ENCODE measurements around the gene ZNF722. TPM values are rescaled to one million over a fixed set of nuclear protein-coding genes. Genes with fewer than 3 reads are reported as not detected.

ZNF722 gene
- total and polyA plus RNA-seq, 2 donors from 2014 or later, result not detected

GRCh38 chr7:64046041-64046389, 47.4 kb downstream of the ZNF722 start:
- FAIRE-seq (no peak), DNase-seq (no peak)
- Histone ChIP-seq H3K27ac (ENCODE audit: low read depth in 2 of 2, low read length in 2 of 2) (peak overlapping the region in 1 of 2 donors; percentile 71), H3K4me3 (ENCODE audit: low read length in 3 of 3) (peak overlapping the region in 2 of 3 donors; percentile 79 to 84), H3K4me1 (ENCODE audit: control insufficient read depth in 2 of 3, insufficient read depth in 2 of 3, low read depth in 1 of 3, low read length in 3 of 3) (peaks cover 0 to 3% (median 0%) of the 10 kb centered on the region in 3 donors), H3K36me3 (ENCODE audit: control insufficient read depth in 2 of 3, insufficient read depth in 3 of 3, low read length in 3 of 3) (no peaks in the 10 kb centered on the region), H3K9ac (ENCODE audit: low read length in 3 of 3) (peak overlapping the region in 1 of 3 donors; percentile 78), H3K27me3 (ENCODE audit: control insufficient read depth, insufficient read depth, low read length) (no peaks in the 10 kb centered on the region), H3K9me3 (ENCODE audit: control insufficient read depth in 2 of 3, insufficient read depth in 1 of 3, low read length in 3 of 3) (peaks cover 0 to 5% (median 0%) of the 10 kb centered on the region in 3 donors)
- intact Hi-C loops (cut with DNase I), result no loop called here
- TF ChIP-seq CTCF (IDR thresholded peaks at IDR 0.05; ENCODE audit: borderline replicate concordance, extremely low read depth, insufficient read depth), result no peak

Other genes with a start within 250 kb of the ZNF722 start
- 5.3 TPM for gene ZNF727, start 46.6 kb downstream of the ZNF722 start, total RNA-seq
- gene ZNF727, start 46.6 kb downstream of the ZNF722 start, polyA plus RNA-seq (ENCODE audit: insufficient read depth, low read depth, low replicate concordance), result not detected
- gene ZNF735, start 208.4 kb downstream of the ZNF722 start, total RNA-seq, result not detected
- not detected for gene ZNF735, start 208.4 kb downstream of the ZNF722 start, polyA plus RNA-seq (ENCODE audit: insufficient read depth, low read depth, low replicate concordance)
- not detected for gene ZNF679, start 229.6 kb downstream of the ZNF722 start, total RNA-seq
- not detected for gene ZNF679, start 229.6 kb downstream of the ZNF722 start, polyA plus RNA-seq (ENCODE audit: insufficient read depth, low read depth, low replicate concordance)